DND-41 (cell line): ENCODE measurements around the gene ATXN7.

Experiments used
- CTCF ChIP-seq: IDR thresholded peaks from 2 replicates; pipeline ENCODE4 v1.5.1; 2012; ENCODE audit warnings: borderline replicate concordance, low read length, moderate library complexity, mild to moderate bottlenecking; ENCODE audit not compliant: poor library complexity, severe bottlenecking; ENCODE audit errors: extremely low read depth
- EZH2 ChIP-seq: IDR thresholded peaks from 3 replicates; pipeline ENCODE4 v1.6.1; 2012; ENCODE audit warnings: borderline replicate concordance, low read depth, mild to moderate bottlenecking, moderate library complexity, low read length, inconsistent platforms; ENCODE audit not compliant: severe bottlenecking

GRCh38 chr3:63869940-63870614 is 6.4 kb downstream of the ATXN7 start:
- no peak for TF ChIP-seq CTCF
- TF ChIP-seq EZH2 = no peak
